Activated T-cell treated with anti-CD3 and anti-CD28 coated beads, Interleukin-2, amount 50 U/mL, for 1 hour (primary cell): ENCODE results near the gene NKAIN2.
"Not testable (repeated sequence)": the region's sequence is repeated elsewhere in the genome, so short reads cannot be mapped to it uniquely, and the experiment has no call there.

Experiments
- DNase-seq: peaks from one replicate; pipeline ENCODE4 v3.0.0-alpha.2; 2020

NKAIN2 gene

DNA sequence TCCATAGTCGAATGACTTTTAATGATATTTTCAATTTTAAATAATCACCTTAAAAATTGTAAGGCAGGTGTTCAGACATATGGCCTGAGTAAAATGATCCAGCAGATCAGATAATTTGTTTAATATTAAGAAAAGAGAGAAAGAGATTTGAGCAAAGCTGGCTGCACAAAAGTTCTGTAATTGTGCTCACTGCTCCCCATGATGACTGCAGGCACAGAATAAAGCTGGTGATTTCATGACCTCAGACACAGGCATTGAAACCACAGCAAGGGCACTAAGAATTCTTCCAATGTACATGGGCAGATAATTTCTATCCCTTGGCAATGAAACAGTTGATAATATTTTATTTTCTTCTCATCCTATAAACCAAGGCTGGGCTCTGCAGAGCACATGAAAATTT, 553.1 kb downstream of the NKAIN2 start:
- no peak for DNase-seq

DNA sequence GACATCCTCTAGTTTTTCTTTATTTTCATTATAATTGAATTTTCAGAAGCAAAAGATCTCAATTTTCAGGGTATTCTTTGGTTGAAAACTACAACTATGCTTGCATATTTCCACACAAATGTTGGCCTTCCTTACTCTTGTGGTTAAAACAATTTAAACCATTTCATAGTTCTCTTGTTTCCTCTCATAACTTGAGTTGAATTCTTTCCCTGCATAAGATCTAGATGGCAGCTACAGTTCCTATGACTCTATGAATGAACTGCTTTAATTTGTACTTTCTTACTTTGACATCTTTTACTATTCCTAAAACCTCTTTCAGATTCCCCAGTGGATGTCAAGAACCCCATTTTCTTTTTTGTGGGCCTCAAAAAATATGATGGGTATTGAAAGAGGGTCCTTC, 564.5 kb downstream of the NKAIN2 start:
- no peak for DNase-seq

DNA sequence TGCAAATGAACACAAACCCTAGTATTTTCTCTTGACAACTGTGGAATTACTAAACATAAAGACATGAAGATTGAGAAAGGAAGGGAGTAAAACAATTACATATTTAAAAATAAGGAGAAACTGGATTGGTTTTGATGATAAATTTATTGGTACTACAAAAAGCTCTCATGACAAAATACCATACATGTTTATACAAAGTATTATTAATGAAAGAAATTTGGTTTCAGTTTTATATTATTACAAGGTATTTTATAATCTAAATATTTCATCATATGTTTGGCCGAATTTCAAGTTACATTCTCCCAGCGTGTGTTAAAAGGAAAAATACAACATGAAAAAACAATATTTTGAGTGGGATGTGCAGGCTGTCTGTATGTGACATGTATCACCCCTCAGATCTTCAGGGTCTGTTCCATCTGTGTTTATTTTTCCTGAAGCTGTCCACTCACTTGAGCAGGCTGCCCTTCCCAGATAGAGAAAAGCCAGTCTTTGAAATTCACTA, 568.4 kb downstream of the NKAIN2 start:
- DNase-seq, result no peak

DNA sequence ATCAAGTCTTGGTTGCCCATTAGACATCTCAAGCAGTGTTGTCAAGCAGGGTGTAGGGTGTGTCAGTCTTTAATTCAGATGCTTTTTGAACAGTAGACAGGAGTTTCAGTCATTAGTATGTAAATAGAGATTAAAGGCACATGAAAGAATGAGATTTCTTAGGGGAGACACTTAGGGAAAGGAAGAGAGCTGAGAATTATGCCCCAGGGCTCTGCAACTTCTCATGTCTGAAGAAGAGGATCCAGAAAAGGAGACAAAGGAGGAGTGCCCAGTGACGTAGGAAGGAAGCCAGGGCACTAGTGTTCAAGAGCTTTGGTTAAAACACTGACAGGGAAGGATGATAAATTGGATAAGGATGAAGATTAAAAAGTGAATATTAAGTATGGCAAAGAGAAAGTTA, 569.7 kb downstream of the NKAIN2 start:
- no peak for DNase-seq

DNA sequence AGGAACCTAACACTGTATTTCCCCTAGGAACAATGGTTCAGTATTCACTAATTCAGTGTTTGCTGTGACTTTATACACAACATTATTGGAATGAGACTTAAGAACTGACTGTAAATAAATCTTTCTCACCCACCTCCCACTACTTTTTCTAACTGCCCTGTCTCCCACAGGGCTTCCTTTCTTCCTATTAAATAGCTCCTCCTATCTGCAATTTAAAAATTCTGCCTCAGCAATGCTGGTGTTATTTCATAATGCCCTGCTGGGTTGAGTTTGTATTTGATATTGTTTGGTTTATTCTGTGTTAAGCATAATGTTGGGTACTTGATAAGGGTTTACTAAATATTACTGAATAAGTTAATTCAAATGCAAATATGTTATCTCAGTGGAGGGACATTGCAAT, 585.5 kb downstream of the NKAIN2 start:
- no peak for DNase-seq

DNA sequence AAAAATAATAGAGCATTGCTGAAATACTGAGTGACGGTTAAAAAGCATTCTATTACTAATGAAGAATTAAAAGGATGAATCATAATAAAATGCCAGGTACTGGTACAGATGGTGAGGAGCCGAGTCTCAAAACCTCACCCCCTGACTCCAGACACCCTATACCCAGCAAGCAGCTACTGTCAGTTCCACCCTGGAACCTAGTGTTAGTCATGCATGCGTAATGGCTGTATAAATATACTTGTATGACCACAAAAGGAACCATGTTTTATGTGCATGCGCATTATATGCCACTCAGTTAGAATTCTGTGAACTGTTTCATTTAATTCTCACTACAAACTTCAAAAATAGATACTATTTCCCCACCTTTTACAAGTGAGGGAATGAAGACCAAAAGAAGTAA, 589.9 kb downstream of the NKAIN2 start:
- no peak for DNase-seq

DNA sequence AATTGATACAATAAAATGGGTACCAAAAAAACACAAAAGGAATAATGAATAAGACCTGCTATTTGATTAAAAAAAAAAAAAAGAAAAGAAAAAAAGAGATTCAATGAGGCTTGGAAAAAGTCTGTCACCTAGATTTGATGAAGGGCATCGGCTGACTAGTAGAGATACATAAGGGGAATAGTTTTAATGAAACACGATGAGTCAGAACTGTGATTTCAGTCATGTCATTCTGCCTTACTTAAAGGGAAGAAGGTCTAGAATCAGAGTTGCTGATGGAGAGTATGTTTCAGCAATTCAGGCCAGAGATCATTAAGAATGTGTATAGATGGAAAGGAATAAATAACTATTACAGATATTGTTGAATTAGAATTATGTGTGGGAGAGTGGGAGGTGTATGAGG, 592.7 kb downstream of the NKAIN2 start:
- no peak for DNase-seq

DNA sequence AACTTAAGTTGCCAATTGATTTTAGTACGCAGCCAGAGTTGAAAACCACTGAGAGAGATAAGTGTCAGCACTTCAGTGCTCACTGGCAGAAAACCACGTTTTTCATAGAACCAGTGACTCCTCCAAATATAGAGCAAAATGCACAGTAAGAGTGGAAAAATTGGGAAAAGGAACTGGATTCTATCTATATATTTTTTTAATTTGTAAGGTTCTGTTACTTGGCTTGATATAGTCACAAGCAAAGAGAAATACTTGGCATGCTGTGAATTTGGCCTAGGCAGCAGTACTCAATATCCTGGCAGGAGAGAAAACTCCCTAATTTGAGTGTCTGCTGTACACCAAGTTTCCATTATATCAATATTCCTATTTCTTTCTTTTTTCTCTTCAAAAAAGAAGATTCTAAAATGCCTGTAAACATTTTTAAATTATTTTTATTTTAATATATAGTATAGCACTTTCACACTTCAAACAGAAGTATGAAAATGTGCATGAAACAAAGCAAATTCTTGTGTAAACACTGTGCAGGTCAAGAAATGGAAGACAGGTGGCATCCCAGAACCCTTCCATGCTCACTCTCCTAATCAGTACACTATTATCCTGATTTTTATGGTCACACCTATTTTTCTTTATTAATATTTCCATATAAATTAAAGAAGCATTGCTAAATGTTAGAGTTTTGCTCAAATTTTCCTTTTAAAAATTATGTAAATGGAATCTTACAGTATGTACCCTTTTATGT, 596.8 kb downstream of the NKAIN2 start:
- DNase-seq, result no peak

DNA sequence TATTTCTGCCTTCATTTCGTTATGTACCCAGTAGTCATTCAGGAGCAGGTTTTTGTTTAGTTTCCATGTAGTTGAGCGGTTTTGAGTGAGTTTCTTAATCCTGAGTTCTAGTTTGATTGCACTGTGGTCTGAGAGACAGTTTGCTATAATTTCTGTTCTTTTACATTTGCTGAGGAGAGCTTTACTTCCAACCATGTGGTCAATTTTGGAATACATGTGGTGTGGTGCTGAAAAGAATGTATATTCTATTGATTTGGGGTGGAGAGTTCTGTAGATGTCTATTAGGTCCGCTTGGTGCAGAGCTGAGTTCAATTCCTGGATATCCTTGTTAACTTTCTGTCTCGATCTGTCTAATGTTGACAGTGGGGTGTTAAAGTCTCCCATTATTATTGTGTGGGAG, 606.8 kb downstream of the NKAIN2 start:
- DNase-seq, result not testable (repeated sequence)

DNA sequence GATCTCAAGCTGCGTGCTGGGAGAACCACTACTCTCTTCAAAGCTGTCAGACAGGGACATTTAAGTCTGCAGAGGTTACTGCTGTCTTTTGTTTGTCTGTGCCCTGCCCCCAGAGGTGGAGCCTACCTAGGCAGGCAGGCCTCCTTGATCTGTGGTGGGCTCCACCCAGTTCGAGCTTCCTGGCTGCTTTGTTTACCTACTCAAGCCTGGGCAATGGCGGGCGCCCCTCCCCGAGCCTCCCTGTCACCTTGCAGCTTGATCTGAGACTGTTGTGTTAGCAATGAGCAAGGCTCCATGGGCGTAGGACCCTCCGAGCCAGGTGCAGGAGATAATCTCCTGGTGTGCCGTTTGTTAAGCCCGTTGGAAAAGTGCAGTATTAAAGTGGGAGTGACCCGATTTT, 609.0 kb downstream of the NKAIN2 start:
- not testable (repeated sequence) for DNase-seq

DNA sequence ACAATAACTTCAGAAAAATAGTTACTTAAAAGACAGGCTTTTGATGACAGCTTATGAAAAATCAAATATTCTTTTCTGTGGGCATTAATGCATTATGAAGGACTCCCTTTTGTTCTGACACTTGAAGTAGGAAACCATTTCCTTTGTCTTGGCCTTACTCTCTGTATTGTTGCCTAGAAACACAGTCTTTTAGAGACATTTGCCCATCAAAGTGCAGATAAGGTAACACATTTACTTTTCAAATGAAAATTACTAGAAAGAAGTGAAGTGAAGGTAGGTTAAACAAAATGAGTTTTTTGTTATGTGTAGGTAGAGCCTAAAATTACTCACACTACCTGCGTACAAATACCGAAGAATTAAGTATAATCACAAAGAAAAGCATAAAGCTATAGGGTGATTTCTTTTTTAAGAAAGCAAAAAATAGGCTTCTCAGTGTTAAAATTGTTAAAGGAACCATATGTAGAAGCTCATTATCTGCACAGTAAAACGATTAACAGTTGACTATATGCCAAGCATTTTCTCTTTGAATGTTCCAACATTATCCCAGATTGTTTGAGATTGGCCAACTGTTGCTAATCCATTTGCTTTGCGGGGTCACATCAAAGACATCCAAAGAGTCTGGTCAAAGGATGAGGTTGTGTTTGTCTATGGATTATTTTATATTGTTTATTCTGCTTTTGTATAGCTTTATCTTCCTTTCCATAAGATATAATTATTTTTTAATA, 616.6 kb downstream of the NKAIN2 start:
- no peak for DNase-seq

DNA sequence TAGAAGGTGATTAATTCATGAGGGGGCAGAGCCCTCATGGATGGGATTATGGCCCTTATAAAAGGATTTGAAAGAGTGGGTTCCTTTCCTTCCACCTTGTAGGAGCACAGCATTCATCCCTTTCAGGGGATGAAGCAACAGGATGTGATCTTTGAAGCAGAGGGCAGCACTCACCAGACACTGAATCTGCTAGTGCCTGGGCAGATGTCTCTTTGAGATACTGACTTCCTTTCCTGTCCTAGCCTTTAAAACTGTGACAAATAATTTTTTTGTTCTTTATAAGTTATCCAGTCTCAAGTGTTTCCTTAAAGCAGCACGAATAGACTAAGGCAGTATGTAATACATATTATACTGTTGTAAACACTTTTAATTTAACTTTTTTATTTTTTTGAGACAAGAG, 620.0 kb downstream of the NKAIN2 start:
- DNase-seq, result no peak

DNA sequence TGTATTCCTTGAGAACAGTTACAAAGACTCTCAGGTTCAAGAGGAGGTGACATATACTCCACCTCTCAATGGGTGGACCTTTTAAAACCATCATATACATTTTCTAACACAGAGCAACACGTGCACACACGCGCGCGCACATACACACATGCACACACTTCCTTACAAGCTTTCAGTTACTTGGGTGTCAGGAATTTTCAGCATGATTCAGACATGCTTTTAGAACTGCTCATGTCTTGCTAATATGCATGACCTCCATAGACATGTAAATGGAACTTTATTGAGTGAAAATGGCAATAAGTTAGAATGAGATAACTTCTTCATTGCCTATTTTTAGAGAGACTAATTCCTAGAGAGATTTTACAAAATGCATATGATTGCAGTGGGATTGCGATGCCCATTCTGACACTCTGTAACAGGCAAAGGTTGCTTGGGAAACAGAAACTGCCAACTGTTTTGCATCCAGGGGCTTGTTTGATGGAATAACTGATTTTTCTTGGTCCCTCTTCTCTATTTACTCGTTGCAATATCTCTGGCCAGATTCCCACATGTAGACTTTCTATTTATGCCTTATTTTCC, 627.2 kb downstream of the NKAIN2 start:
- no peak for DNase-seq

DNA sequence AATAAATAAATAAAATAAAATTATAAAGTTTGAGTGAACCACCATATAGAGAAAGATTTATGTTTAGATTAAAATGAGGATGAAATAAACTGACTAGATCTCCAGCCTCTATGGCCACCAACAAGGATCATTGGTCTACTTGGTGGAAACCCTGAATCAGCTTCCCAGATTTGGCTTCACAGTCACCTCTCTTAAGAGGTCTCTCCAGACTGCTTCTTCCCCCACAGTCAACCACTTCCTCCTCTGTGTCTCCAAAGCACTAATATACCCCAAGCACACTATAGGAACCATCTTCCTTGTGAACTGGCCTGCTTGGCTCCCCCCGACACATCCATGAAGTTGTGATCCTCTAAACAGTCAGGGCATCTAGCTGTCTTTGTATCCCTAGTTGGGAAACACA, 629.0 kb downstream of the NKAIN2 start:
- DNase-seq, result no peak

DNA sequence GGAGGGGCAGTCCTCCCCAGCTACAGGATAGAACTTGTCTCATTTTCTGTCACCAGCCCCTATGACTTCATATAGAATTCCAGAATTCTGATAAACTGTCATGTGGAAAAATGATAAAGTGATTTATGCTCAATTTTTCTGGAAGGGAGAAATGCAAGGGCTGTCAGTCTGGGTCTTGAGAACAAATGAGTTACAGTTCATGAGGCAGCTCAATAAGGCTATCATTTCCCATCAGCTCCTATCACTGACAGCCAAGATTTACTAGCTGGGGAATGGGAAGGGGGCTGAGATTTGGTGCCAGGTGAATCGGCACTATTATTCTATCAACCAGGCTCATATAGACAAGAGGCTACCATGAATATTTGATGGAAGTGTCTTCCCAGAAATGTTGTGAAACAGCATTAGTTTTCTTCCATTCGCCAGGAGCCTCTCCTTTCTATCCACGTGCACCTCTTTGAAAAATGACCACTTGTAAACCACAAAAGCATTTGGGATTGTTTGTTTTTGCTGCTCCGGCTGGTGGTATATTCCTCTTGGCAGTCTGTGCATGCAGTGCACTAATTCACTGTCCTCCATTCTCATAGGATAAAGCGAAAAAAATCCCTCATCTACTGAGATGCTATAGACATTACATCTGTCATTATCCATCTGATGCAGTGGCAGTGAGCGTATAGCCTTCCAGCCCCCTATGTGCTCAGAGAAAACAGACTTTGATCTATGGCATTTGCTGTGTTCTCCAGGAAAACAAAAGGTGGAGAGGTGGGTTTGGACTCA, 629.9 kb downstream of the NKAIN2 start:
- DNase-seq, result no peak

DNA sequence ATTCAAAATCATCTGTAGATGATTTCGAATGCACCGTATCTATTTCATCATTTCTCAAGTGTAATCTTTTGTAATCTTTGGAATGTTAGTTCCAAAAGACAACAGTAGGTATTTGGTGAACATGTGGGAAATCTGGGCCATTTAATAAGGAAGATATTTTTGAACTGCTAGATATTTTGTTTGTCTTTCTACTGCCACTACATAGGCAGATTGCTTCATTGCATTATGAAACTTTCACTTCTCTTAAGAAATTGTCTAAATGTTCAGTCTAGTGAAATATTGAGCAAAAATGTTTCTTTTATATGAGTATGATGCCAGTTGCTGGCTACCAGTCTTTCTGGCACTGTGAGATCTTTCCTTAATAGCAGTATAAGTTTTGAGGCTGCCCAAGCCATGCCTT, 630.8 kb downstream of the NKAIN2 start:
- DNase-seq, result no peak

DNA sequence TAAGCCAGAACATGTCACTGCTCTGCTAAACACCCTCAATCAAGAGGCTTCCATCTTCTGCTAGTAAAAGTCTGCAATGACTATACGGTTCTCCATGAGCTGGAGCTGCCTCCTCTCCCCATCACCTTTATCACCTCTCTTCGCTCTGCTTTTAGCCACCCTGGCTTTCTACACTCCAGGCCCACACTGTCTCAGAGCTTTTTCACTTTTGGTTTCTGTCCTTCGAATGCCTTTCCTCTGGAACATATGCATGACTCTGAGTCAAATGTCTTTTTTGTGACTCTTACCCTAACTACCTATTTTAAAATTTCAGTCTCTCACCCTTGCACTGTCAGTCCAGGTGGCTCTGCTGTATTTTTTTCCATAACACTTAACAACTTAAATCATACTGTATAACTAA, 633.1 kb downstream of the NKAIN2 start:
- DNase-seq, result no peak

DNA sequence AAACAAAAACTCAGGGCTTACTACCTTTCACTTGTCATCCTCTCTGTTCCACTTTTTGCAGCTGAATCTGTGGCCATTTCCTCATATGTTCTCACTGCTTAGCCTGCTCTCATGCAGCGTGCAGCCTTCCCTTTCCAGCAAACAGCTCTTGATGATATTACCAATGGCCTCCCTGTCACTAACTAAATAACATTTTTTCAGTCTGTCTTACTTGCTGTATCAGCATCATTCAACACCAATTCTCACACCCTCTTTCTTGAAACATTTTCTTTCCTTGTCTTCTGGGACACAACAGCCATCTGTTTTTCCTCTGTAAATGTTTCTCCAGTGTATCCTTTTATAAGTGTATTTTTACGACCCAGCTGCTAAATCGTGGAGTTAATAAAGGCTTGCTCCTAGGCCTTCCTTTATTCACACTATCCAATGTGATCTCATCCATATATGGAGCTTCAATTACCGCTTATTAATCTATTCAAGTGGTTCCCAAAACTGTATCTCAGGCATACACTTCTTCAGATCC, 634.9 kb downstream of the NKAIN2 start:
- no peak for DNase-seq

DNA sequence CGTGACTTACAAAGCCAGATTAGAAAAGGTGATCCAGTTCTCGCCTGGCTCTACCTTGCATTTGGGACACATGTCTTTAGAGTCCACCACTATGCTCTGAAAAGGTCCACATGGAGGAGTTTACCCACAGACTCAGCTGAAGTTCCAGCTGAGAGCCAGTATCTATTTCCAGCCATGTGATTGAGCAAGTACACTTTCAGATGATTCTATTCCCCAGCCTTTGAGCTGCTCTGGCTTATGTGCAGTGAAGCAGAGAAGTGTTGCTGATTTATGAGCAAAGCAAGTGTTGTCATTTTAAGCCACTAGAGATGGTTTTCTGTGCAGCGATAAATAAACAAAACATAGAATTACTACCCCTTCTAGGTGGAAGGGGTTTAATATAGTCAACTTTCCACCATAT, 637.8 kb downstream of the NKAIN2 start:
- no peak for DNase-seq

DNA sequence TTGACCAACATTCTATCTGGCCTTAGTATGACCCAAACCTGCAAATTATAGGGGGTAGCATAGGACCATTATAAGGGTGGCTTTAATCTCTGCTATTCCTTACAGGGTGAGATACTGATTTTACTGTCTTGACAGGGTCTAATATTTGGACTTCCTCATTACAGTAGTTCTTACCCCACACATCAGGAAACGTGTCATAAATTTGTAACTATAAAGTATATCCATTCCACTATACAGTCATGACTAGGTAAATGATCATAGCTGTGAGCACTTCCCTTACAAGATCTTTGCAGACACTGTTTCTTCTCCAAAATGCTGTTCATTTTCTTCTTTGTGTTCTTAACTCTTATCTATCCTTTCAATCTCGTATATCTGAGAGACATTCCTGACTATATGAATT, 639.9 kb downstream of the NKAIN2 start:
- no peak for DNase-seq

DNA sequence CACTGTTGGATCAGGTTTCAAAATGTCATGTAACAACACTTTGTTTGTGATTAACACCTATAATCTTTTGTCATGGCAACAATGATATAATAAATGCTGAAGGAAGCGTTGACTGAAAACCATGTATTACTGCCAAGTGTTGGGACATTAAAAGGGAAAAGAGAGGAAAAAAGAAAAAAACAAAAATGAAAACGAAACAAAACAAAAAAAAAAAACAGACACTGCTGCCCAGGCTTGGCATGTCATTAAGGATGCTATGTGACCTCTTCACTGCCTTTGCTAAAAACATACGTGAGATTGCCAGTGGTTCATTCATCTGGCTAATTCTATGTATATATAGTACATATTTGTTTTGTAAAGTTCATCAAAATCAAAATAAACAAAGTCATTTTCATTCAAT, 641.9 kb downstream of the NKAIN2 start:
- DNase-seq, result no peak

DNA sequence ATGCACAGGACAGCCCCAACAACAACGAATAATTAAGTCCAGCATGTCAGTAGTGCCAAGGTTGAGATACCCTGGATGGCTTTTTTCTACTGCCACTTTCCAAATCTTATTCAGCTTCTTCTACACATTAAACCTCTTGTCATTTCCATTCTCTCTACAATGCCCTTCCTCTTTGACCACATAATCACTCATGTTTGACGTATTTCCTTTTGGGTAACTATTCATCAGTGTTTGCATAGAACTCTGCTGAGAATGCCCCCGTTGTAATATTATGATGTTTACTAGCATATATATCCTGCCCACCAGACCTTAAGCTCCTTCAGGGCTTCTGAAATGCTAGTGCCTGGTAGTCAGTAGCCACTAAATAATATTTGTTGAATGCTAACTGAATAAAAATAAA, 643.3 kb downstream of the NKAIN2 start:
- no peak for DNase-seq

DNA sequence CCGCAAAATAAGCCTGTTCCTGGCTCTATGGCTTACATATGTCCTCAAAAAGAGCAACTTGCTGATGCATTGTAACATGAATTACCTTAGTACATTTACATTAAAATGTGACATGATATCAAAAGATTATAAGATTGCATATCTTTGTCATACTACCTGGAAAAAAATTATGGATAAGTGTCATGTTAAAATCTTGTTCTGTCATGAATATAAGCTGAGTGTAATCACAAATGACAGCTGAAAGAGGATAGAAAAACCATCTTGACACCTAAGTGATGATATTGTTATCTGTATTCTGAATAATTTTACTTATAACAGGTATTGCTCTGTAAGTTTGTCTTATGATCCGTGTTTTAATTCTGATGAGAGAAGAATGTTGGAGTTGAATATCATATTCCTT, 655.6 kb downstream of the NKAIN2 start:
- no peak for DNase-seq
